DND-41 (cell line): Measurements from ENCODE around the gene RNF175.

Experiments
- EZH2 ChIP-seq: IDR thresholded peaks from 3 replicates; pipeline ENCODE4 v1.6.1; 2012; ENCODE audit warnings: borderline replicate concordance, low read depth, mild to moderate bottlenecking, moderate library complexity, low read length, inconsistent platforms; ENCODE audit not compliant: severe bottlenecking
- TF ChIP-seq, protein P1 (sequence below): IDR thresholded peaks from 2 replicates; pipeline ENCODE4 v1.5.1; 2012; ENCODE audit warnings: borderline replicate concordance, low read length, moderate library complexity, mild to moderate bottlenecking; ENCODE audit not compliant: poor library complexity, severe bottlenecking; ENCODE audit errors: extremely low read depth

DNA sequence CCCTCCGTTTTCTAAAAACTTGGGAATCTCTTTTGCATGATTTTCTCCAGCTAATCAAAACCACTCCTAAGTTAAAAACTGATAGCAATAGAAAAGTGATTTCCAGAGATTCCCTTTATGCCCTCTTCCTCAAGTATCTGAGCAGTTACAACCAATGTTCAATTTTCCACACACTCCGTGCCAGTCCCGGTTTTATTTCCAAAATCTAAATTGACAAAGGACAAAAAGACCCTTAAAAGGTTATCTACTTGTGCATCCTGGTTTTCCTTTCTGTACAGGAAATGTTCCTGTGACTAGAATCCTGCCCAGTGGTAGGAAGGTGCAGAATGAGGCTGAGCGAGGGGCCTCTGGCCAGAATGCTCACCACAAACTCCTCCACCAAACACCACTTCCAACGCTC, 27.8 kb upstream of the RNF175 start:
- TF ChIP-seq, protein P1, sequence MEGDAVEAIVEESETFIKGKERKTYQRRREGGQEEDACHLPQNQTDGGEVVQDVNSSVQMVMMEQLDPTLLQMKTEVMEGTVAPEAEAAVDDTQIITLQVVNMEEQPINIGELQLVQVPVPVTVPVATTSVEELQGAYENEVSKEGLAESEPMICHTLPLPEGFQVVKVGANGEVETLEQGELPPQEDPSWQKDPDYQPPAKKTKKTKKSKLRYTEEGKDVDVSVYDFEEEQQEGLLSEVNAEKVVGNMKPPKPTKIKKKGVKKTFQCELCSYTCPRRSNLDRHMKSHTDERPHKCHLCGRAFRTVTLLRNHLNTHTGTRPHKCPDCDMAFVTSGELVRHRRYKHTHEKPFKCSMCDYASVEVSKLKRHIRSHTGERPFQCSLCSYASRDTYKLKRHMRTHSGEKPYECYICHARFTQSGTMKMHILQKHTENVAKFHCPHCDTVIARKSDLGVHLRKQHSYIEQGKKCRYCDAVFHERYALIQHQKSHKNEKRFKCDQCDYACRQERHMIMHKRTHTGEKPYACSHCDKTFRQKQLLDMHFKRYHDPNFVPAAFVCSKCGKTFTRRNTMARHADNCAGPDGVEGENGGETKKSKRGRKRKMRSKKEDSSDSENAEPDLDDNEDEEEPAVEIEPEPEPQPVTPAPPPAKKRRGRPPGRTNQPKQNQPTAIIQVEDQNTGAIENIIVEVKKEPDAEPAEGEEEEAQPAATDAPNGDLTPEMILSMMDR = no peak
- TF ChIP-seq EZH2 = no peak
